ENCODE data around the gene KANK2. TPM values are rescaled to one million over a fixed set of nuclear protein-coding genes. Genes with fewer than 3 reads are reported as not detected.

The KANK2 gene
- total RNA-seq, 1 experiment from 2014 or later = 35.1 TPM

GRCh38 chr19:11172576-11172975, 24.8 kb downstream of the KANK2 start:
- DNase-seq (ENCODE audit: low spot score) = no peak
- H3K4me3 Mint-ChIP-seq = no peak overlapping the region
- no peaks in the 10 kb centered on the region for H3K4me1 Mint-ChIP-seq
- no peak overlapping the region for H3K27ac Mint-ChIP-seq
- TF ChIP-seq CTCF (IDR thresholded peaks at IDR 0.05) (no peak), NR3C1 (CRISPR knock-in tag; conservative IDR thresholded peaks at IDR 0.05; ENCODE audit: low read depth) (no peak), PRRX2 (CRISPR knock-in tag; IDR thresholded peaks at IDR 0.05) (no peak)
- no peaks in the 10 kb centered on the region for H3K9me3 Mint-ChIP-seq
- no peak for ATAC-seq
- H3K36me3 Mint-ChIP-seq = peaks cover 24% of the 10 kb centered on the region
- POLR2A ChIA-PET = no interaction called here
- CTCF ChIA-PET = no interaction called here
- H3K27me3 Mint-ChIP-seq (ENCODE audit: low read depth) = no peaks in the 10 kb centered on the region; the same call in 1 of the 2 replicates

GRCh38 chr19:11171144-11171543, 26.2 kb downstream of the KANK2 start:
- H3K36me3 Mint-ChIP-seq = peaks cover 20% of the 10 kb centered on the region
- POLR2A ChIA-PET = no interaction called here
- no peaks in the 10 kb centered on the region for H3K4me1 Mint-ChIP-seq
- CTCF ChIA-PET = interaction anchor here (0.6 kb wide), 1 partner anchor 32 kb away, joined by 3 read pairs; no protein-coding TSS in a partner anchor
- no peak overlapping the region for H3K4me3 Mint-ChIP-seq
- no peak overlapping the region for H3K27ac Mint-ChIP-seq
- H3K9me3 Mint-ChIP-seq = no peaks in the 10 kb centered on the region
- DNase-seq (ENCODE audit: low spot score) (no peak), ATAC-seq (no peak)
- TF ChIP-seq CREB1 (CRISPR knock-in tag; IDR thresholded peaks at IDR 0.05) (no peak), ATF6 (CRISPR knock-in tag; IDR thresholded peaks at IDR 0.05) (no peak), ZNF425 (CRISPR knock-in tag; conservative IDR thresholded peaks at IDR 0.05) (no peak), JUN (CRISPR knock-in tag; IDR thresholded peaks at IDR 0.05) (no peak), EMX1 (CRISPR knock-in tag; IDR thresholded peaks at IDR 0.05) (no peak), ATF3 (CRISPR knock-in tag; conservative IDR thresholded peaks at IDR 0.05) (no peak), FOXP4 (CRISPR knock-in tag; IDR thresholded peaks at IDR 0.05) (no peak)
- no peaks in the 10 kb centered on the region; the same call in 1 of the 2 replicates for H3K27me3 Mint-ChIP-seq (ENCODE audit: low read depth)

GRCh38 chr19:11169896-11170678, 27.3 kb downstream of the KANK2 start:
- POLR2A ChIA-PET = no interaction called here
- H3K36me3 Mint-ChIP-seq = peaks cover 23% of the 10 kb centered on the region
- TF ChIP-seq E2F5 (CRISPR knock-in tag; IDR thresholded peaks at IDR 0.05) (no peak), CBFB (CRISPR knock-in tag; IDR thresholded peaks at IDR 0.05; ENCODE audit: low read depth) (no peak), RELA (CRISPR knock-in tag; IDR thresholded peaks at IDR 0.05; ENCODE audit: borderline replicate concordance) (no peak), NR3C1 (CRISPR knock-in tag; conservative IDR thresholded peaks at IDR 0.05; ENCODE audit: low read depth) (no peak), ZNF512 (CRISPR knock-in tag; IDR thresholded peaks at IDR 0.05; ENCODE audit: borderline replicate concordance) (no peak), ELF4 (CRISPR knock-in tag; IDR thresholded peaks at IDR 0.05; ENCODE audit: low read depth) (no peak), ETV6 (CRISPR knock-in tag; IDR thresholded peaks at IDR 0.05) (no peak), SMAD3 (CRISPR knock-in tag; IDR thresholded peaks at IDR 0.05; ENCODE audit: borderline replicate concordance) (no peak), OVOL2 (CRISPR knock-in tag; IDR thresholded peaks at IDR 0.05; ENCODE audit: borderline replicate concordance) (no peak), ZNF138 (CRISPR knock-in tag; conservative IDR thresholded peaks at IDR 0.05) (no peak), TEAD1 (CRISPR knock-in tag; IDR thresholded peaks at IDR 0.05) (no peak), FOXP1 (CRISPR knock-in tag; IDR thresholded peaks at IDR 0.05; ENCODE audit: borderline replicate concordance) (no peak)

More at GRCh38 chr19:11169896-11170678, 27.3 kb downstream of the KANK2 start:
- no peaks in the 10 kb centered on the region for H3K4me1 Mint-ChIP-seq
- H3K4me3 Mint-ChIP-seq = no peak overlapping the region
- no peaks in the 10 kb centered on the region; the same call in 1 of the 2 replicates for H3K27me3 Mint-ChIP-seq (ENCODE audit: low read depth)
- ATAC-seq = no peak
- no peaks in the 10 kb centered on the region for H3K9me3 Mint-ChIP-seq
- DNase-seq (ENCODE audit: low spot score) = no peak
- CTCF ChIA-PET = no interaction called here
- H3K27ac Mint-ChIP-seq = peak overlapping the region; percentile 32; the same call in 1 of the 2 replicates
